Gastroesophageal sphincter (tissue), 3 donors: ENCODE results near the gene TUBA3C.

Experiments used
- POLR2AphosphoS5 ChIP-seq: sonication (generic); formaldehyde crosslinking; IDR thresholded peaks from one replicate; pipeline ENCODE4 v1.6.1; 2017; ENCODE audit warnings: antibody characterized with exemption
- TF ChIP-seq, protein P1 (sequence below), 4 experiments: fragments of 200-600 bp in 2 of 4; fragments of 450-650 bp in 2 of 4; sonication (generic) in 1 of 4; IDR thresholded peaks; one replicate each; pipeline ENCODE4 v1.5.1; 2017 to 2019; ENCODE audit warnings: antibody characterized with exemption in 4 of 4, mild to moderate bottlenecking in 2 of 4, moderate library complexity in 2 of 4

DNA sequence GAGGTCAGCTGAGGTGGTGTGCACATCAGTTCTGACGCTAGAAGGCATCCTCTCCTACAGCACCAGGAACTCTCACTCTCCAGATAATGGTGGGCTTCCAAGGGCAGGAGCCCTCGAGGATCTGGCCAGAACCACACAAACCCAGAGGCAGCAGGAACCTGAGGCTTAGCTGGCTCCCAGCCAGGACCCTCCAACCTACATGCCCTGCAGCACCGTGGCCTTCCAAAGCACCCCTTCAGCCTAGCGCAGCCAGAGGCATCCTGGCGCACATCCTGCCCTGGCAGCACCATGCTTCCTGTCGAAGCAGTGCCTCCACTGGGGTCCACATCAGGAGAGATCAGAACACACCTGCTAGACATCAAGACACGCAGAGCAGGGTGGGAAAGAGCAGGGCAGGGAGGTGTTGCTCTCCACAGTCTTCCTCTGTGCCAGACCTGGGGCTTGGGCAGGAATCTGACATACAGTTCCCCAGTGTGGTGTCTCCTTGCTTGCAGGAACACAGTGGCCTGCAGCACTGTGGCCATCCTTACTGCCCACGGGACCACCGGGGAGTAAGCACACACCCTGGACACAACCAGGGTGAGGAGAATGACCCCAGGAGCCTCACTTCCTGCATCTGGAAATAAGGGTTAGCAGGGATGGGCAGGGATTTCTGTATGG is 21.7 kb downstream of the TUBA3C start:
- TF ChIP-seq, protein P1, sequence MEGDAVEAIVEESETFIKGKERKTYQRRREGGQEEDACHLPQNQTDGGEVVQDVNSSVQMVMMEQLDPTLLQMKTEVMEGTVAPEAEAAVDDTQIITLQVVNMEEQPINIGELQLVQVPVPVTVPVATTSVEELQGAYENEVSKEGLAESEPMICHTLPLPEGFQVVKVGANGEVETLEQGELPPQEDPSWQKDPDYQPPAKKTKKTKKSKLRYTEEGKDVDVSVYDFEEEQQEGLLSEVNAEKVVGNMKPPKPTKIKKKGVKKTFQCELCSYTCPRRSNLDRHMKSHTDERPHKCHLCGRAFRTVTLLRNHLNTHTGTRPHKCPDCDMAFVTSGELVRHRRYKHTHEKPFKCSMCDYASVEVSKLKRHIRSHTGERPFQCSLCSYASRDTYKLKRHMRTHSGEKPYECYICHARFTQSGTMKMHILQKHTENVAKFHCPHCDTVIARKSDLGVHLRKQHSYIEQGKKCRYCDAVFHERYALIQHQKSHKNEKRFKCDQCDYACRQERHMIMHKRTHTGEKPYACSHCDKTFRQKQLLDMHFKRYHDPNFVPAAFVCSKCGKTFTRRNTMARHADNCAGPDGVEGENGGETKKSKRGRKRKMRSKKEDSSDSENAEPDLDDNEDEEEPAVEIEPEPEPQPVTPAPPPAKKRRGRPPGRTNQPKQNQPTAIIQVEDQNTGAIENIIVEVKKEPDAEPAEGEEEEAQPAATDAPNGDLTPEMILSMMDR (IDR thresholded peaks at IDR 0.05): no peak
- no peak for TF ChIP-seq POLR2AphosphoS5
